CD4-positive, alpha-beta T cell (primary cell): ENCODE data around the gene TTC27. TPM values are rescaled to one million over a fixed set of nuclear protein-coding genes. Genes with fewer than 3 reads are reported as not detected.

Experiments used
- ATAC-seq: fragments of 200-7000 bp; cut with Tn5 transposase; one replicate; pipeline ENCODE4 v1.10.0; 2022; ENCODE audit warnings: mild to moderate bottlenecking; ENCODE audit not compliant: poor library complexity
- CTCF ChIA-PET: fragments of 350-600 bp; sonication (Branson Sonifier 250); formaldehyde crosslinking; loops from one replicate; lab custom pipeline; 2021; ENCODE audit warnings: antibody characterized with exemption, inconsistent platforms; lab: Charles Lee
- POLR2A ChIA-PET: fragments of 350-600 bp; sonication (Branson Sonifier 250); formaldehyde crosslinking; loops from one replicate; lab custom pipeline; 2021; ENCODE audit warnings: antibody characterized with exemption, inconsistent platforms; lab: Charles Lee
- DNase-seq, 14 experiments: peaks; one replicate each; pipeline ENCODE4 v3.0.0-alpha.2; 2013 to 2020; ENCODE audit warnings: mixed read lengths in 2 of 14
- H3K27ac ChIP-seq, 2 donors: one replicate each; pipeline versions ENCODE4 v1.5.1 to v1.7.0; 2013; ENCODE audit warnings: low read length in 2 of 2, low read depth in 1 of 2, mild to moderate bottlenecking in 1 of 2
- H3K27me3 ChIP-seq, 2 experiments: 1 replicate in 1 of 2; 2 replicates in 1 of 2; pipeline versions ENCODE4 v1.6.1 to v1.7.0; 2013; ENCODE audit warnings: low read length in 2 of 2, control low read depth in 1 of 2, mild to moderate bottlenecking in 1 of 2, moderate library complexity in 1 of 2; ENCODE audit not compliant: insufficient read depth in 2 of 2, control insufficient read depth in 1 of 2
- H3K36me3 ChIP-seq: one replicate; pipeline ENCODE4 v1.6.1; 2013; ENCODE audit warnings: low read length, control low read depth; ENCODE audit not compliant: insufficient read depth
- H3K4me1 ChIP-seq: one replicate; pipeline ENCODE4 v1.6.1; 2013; ENCODE audit warnings: low read length, control low read depth; ENCODE audit not compliant: insufficient read depth
- H3K4me3 ChIP-seq: one replicate; pipeline ENCODE4 v1.5.1; 2013; ENCODE audit warnings: mild to moderate bottlenecking, low read length, moderate library complexity
- H3K9me3 ChIP-seq, 2 experiments: 1 replicate in 1 of 2; 2 replicates in 1 of 2; pipeline versions ENCODE4 v1.6.1 to v1.7.0; 2013; ENCODE audit warnings: low read length in 2 of 2, mild to moderate bottlenecking in 2 of 2, control low read depth in 1 of 2, moderate library complexity in 1 of 2; ENCODE audit not compliant: control insufficient read depth in 1 of 2, insufficient read depth in 1 of 2
- H3K27ac Mint-ChIP-seq: one replicate; pipeline ENCODE4 v1.8.0; 2020; ENCODE audit warnings: mixed read lengths
- H3K27me3 Mint-ChIP-seq: one replicate; pipeline ENCODE4 v1.8.0; 2021; ENCODE audit warnings: mixed read lengths
- H3K36me3 Mint-ChIP-seq: one replicate; pipeline ENCODE4 v1.8.0; 2021; ENCODE audit warnings: low read depth, mixed read lengths
- H3K4me1 Mint-ChIP-seq: one replicate; pipeline ENCODE4 v1.8.0; 2021; ENCODE audit warnings: low read depth, mixed read lengths
- H3K4me3 Mint-ChIP-seq: one replicate; pipeline ENCODE4 v1.8.0; 2020; ENCODE audit warnings: mild to moderate bottlenecking, mixed read lengths
- H3K9me3 Mint-ChIP-seq: one replicate; pipeline ENCODE4 v1.8.0; 2020; ENCODE audit warnings: mixed read lengths
- CTCF ChIP-seq: fragments of 200-600 bp; IDR thresholded peaks from one replicate; pipeline ENCODE4 v1.8.0; 2022; ENCODE audit warnings: antibody characterized with exemption, mild to moderate bottlenecking
- intact Hi-C, 2 experiments: fragments of 100-400 bp; cut with DNase I in 1 of 2; cut with micrococcal nuclease in 1 of 2; formaldehyde crosslinking; loops; one replicate each; pipeline versions ENCODE4 v1.15.1 to v1.9.0; 2023 to 2025; cut with DNase I, micrococcal nuclease
- total RNA-seq, 174 experiments: library from RNA in 2 of 174; stranded (reverse) in 2 of 174; gene quantifications; one replicate each; pipeline ENCODE4 v1.2.3 and lab custom pipeline; 2021 to 2026

TTC27 gene
- total RNA-seq, 2 experiments from 2014 or later: 11.6 to 17.6 TPM

GRCh38 chr2:32701806-32702205 lies 74.0 kb downstream of the TTC27 start:
- ChIA-PET CTCF (interaction anchor here (0.6 kb wide), 1 partner anchor 804 kb away, joined by 3 read pairs; no protein-coding TSS in a partner anchor), POLR2A (no interaction called here)
- TF ChIP-seq CTCF: no peak
- Mint-ChIP-seq H3K9me3 (no peaks in the 10 kb centered on the region), H3K4me3 (no peak overlapping the region), H3K27ac (peak overlapping the region; percentile 31), H3K4me1 (peaks cover 10% of the 10 kb centered on the region), H3K27me3 (no peaks in the 10 kb centered on the region), H3K36me3 (peaks cover 67% of the 10 kb centered on the region)
- intact Hi-C loops: no loop called here
- H3K9me3 ChIP-seq: no peaks in the 10 kb centered on the region
- no peak overlapping the region for H3K27ac ChIP-seq
- ATAC-seq (no peak), DNase-seq (peak in 2 of 14 experiments; percentile 26 to 34)
- peaks cover 30% of the 10 kb centered on the region for H3K36me3 ChIP-seq
- no peaks in the 10 kb centered on the region for H3K27me3 ChIP-seq
- no peak overlapping the region for H3K4me3 ChIP-seq
- no peaks in the 10 kb centered on the region for H3K4me1 ChIP-seq

GRCh38 chr2:32702303-32703064 lies 74.6 kb downstream of the TTC27 start:
- no peaks in the 10 kb centered on the region for H3K9me3 Mint-ChIP-seq
- H3K4me1 Mint-ChIP-seq: peaks cover 10% of the 10 kb centered on the region
- H3K36me3 Mint-ChIP-seq: peaks cover 67% of the 10 kb centered on the region
- DNase-seq: no peak
- H3K9me3 ChIP-seq: no peaks in the 10 kb centered on the region
- no peak overlapping the region for H3K4me3 Mint-ChIP-seq
- no peaks in the 10 kb centered on the region for H3K27me3 ChIP-seq
- ChIA-PET CTCF (interaction anchor here (0.6 kb wide), 1 partner anchor 805 kb away, joined by 3 read pairs; no protein-coding TSS in a partner anchor), POLR2A (no interaction called here)
- H3K36me3 ChIP-seq: peaks cover 30% of the 10 kb centered on the region
- no peaks in the 10 kb centered on the region for H3K4me1 ChIP-seq
- no peaks in the 10 kb centered on the region for H3K27me3 Mint-ChIP-seq
- H3K27ac ChIP-seq: no peak overlapping the region
- intact Hi-C loops: no loop called here
- TF ChIP-seq CTCF: no peak
- ATAC-seq: no peak
- H3K27ac Mint-ChIP-seq: peak overlapping the region; percentile 31
- H3K4me3 ChIP-seq: no peak overlapping the region

GRCh38 chr2:32706815-32707579 lies 79.1 kb downstream of the TTC27 start:
- no peaks in the 10 kb centered on the region for H3K4me1 ChIP-seq
- ChIA-PET CTCF (no interaction called here), POLR2A (no interaction called here)
- peaks cover 74% of the 10 kb centered on the region for H3K36me3 Mint-ChIP-seq
- no peaks in the 10 kb centered on the region for H3K27me3 Mint-ChIP-seq
- no peak for TF ChIP-seq CTCF
- ATAC-seq (no peak), DNase-seq (no peak)
- intact Hi-C loops: no loop called here
- H3K9me3 ChIP-seq: no peaks in the 10 kb centered on the region
- no peak overlapping the region for H3K27ac ChIP-seq
- H3K36me3 ChIP-seq: peaks cover 31% of the 10 kb centered on the region
- no peak overlapping the region for H3K4me3 Mint-ChIP-seq
- no peaks in the 10 kb centered on the region for H3K27me3 ChIP-seq
- peaks cover 3% of the 10 kb centered on the region for H3K4me1 Mint-ChIP-seq
- H3K27ac Mint-ChIP-seq: no peak overlapping the region
- H3K4me3 ChIP-seq: no peak overlapping the region
- H3K9me3 Mint-ChIP-seq: no peaks in the 10 kb centered on the region
